GM18517 (cell line): ENCODE measurements around the gene BSG.

ENCODE experiments used
- ATAC-seq: cut with Tn5 transposase; IDR thresholded peaks from one replicate; pipeline ENCODE4 v1.9.1; 2021; ENCODE audit warnings: mild to moderate bottlenecking, moderate library complexity; ENCODE audit not compliant: unreplicated experiment

BSG gene

DNA sequence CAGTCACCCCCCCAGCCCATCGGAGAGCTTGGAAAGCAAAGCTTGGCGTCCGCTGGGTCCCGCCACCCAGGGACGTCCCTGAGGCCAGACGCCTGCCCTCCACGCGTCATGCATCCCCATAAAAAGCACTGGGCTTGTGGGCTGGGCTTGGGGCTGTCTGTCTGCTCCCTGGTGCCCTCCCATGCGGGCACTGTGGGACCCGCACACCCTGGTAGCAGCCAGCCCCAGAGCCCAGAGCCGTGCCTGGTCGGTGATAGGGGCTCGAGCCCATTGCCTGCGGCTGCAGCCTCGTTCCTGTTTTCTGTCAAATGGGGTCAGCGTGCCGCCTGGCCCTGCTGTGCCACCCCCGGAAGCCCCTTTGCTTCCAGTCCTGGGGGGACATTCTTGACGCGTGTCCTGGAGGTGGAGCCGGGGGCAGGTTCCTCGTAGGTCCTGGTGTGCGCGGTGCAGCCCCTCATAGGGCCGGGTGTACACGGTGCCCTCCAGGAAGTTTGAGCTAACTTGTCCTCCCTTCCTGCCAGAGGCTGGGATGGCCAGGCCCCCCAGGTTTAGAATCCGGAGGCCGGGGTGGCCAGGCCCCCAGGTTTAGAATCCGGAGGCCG is 32.9 kb upstream of the BSG start:
- ATAC-seq: no peak

- no peak for ATAC-seq
Observed at GRCh38 chr19:540867-541637, 31.3 kb upstream of the BSG start.

- ATAC-seq: no peak
Observed at GRCh38 chr19:541699-542098, 30.7 kb upstream of the BSG start.

- ATAC-seq: no peak
Observed at GRCh38 chr19:542173-542866, 30.1 kb upstream of the BSG start.

GRCh38 chr19:543910-544608 is 28.3 kb upstream of the BSG start, which contains the start of gene GZMM:
TSS of gene GZMM (plus strand) at chr19:544053. CDS start at chr19:544072, 19 bp downstream.
- ATAC-seq: no peak

GRCh38 chr19:547117-547516 is 25.3 kb upstream of the BSG start:
- ATAC-seq: no peak

- no peak for ATAC-seq
Observed at GRCh38 chr19:547836-548720, 24.3 kb upstream of the BSG start.

DNA sequence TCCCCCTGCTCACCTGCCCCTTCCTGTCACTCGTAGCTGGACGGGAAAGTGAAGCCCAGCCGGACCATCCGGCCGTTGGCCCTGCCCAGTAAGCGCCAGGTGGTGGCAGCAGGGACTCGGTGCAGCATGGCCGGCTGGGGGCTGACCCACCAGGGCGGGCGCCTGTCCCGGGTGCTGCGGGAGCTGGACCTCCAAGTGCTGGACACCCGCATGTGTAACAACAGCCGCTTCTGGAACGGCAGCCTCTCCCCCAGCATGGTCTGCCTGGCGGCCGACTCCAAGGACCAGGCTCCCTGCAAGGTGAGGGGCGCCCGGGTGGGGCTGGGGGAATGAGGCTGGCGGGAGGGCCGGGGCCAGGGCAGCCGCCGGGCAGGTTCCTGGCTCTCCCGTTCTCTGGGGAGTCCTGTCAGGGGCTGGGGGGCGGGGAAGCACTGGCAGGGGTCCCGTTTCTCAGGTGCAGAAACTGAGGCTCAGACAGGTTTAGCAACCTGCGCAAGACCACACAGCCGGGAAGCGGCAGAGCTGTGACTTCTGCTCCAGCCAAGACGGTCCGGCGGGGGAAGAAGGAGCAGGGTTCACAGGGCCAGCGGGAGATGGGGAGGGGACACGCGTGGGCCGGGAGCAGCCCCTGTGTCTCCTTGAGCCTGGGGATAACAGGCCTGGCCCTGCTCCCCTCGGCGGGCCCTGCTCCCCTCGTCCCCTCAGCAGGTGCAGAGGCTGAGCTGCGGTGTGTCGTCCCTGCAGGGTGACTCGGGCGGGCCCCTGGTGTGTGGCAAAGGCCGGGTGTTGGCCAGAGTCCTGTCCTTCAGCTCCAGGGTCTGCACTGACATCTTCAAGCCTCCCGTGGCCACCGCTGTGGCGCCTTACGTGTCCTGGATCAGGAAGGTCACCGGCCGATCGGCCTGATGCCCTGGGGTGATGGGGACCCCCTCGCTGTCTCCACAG is 23.2 kb upstream of the BSG start:
- ATAC-seq: no peak

DNA sequence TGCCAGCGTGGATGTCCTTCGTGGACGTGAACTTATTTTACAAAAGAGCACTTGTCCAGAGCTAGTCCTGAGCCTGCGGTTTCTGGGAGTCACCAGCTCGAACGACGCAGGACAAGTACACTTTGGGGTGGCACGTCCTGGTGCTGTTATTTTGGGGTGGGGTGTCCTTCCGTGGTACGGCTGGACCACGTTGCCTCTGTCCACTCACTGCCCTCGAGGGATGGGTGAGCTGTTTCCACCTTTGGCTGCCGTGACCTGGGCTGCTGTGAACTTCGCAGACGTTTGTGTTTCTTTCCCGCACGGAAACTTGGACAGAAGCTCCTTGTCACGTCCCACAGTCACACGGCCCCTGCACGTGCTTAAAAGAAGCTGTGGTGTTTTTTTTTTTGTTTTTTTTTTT is 17.6 kb upstream of the BSG start:
- ATAC-seq: no peak

- ATAC-seq: no peak
Observed at GRCh38 chr19:555474-555808, 17.0 kb upstream of the BSG start.

DNA sequence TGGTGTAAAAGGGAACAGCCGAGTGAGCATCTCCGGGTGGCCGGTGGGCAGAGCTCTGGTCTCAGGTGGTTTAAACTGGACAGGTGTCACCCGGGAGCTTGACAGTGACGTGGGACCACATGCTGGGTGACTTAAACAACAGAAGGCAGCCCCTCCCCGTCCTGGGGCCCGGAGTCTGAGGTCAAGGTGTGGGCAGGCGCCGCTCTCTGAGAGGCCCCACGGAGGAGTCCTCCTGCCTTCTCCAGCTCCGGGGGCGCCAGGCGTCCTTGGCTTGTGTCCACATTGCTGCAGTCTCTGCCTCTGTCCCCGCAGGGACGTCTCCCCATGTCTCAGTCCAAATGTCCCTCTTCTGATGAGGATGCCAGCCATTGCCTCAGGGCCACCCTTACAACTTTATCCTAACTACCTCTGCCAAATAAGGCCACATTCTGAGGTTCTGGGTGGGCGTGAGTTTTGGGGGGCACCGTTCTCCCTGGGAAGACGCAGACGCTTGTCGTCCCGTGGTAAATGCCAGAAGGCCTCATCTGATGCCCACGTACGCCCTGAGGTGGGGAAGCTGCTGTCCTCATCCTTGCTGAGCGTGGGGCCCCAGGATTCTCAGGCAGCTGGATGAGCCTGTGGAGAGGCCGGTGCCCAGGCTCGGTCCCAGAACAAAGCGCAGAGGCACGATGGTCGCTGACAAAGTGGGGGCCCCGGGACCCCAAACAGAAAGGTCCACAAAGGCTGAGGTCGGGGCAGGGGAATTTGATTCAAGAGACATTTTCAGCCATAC is 15.6 kb upstream of the BSG start:
- no peak for ATAC-seq

DNA sequence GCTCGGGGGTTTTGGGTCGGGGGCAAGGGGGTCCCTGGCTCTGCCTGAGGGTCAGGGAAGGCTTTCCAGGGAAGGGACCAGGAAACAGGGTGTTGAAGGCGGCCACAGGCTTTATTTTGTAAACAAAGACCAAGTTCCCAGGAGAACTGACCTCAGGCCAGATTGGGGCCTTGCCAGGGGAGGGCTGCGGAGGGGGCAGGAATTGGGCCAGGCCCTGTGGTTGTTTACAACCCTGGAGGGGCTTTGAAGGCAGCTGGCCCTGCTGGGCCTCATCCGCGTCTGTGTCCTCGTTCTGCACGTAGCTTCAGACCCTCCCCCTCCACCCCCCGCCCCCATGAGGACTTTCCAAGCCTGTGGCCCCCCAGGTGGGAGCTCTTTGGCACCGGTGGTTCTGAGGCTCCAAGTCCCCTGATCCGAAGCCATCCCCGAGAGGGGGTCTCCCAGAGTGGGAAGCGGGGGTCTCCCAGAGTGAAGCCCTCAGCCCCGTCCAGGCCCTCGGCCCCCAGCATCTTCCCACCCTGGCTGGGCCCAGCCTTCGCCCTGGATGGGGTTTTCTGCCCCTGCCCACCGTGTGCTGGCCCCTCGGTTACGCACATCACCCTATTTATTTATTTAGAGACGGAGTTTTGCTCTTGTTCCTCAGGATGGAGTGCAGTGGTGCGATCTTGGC is 13.5 kb upstream of the BSG start:
- no peak for ATAC-seq

- ATAC-seq: no peak
Observed at GRCh38 chr19:560121-560520, 12.3 kb upstream of the BSG start.

DNA sequence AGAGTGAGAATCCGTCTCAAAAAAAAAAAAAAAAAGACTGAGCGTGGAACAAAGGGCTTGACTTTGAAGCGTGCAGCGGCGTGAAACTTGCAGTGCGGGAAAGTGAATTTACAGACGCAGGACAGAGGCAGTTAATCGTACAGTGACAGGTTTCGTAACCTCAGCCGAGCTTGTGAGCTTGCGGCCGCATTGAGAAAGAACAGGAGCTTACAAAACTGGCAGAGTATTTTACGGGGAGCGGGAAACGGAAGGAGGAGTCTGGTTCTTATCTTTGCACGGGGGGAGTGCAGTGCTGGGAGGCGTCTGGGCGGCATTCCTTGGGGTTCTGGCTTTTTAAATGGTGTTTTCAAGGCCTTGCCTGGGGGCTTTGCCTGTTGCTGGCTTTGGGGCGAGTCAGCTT is 6.0 kb upstream of the BSG start:
- no peak for ATAC-seq

GRCh38 chr19:566844-567243 is 5.6 kb upstream of the BSG start:
- ATAC-seq: no peak

DNA sequence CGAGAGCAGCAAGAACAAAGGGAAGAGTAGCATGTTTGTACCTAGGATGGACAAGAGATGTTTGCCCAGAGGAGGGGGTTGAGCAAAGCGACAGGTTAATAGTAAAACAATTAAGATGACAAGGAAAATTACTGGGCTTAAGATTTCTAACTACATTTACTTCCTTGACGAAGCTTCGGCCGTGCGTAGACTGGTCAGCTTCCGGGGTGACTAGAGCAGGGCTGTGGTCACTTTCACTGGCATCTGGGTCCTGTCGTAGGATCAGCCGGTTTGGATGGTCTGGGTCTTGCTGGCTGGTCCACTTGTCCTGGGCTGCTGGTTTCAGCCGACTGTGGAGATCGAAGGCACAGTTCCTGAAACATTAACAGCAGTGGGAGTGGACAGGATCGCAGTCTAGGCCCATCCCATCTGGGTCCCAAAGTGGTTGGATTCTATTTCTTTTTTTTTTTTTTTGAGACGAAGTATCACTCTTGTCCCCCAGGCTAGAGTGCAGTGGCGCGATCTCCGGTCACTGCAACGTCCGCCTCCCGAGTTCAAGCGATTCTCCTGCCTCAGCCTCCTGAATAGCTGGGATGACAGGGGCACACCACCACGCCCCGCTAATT is 5.0 kb upstream of the BSG start:
- ATAC-seq: no peak

GRCh38 chr19:570251-570686 is 2.1 kb upstream of the BSG start:
- no peak for ATAC-seq
